ENCODE results near the gene HDAC3.

- no peak for TF ChIP-seq POLR2A (IDR thresholded peaks at IDR 0.05; ENCODE audit: low read depth, low read length)
- TF ChIP-seq POLR2AphosphoS5 (IDR thresholded peaks at IDR 0.05; ENCODE audit: low read depth, low read length), result no peak
These were observed 19.7 kb upstream of the HDAC3 start for GRCh38 chr5:141656396-141656795.

Data from GM12892 (cell line).